ENCODE data around the gene ARHGAP32.

The ARHGAP32 gene

DNA sequence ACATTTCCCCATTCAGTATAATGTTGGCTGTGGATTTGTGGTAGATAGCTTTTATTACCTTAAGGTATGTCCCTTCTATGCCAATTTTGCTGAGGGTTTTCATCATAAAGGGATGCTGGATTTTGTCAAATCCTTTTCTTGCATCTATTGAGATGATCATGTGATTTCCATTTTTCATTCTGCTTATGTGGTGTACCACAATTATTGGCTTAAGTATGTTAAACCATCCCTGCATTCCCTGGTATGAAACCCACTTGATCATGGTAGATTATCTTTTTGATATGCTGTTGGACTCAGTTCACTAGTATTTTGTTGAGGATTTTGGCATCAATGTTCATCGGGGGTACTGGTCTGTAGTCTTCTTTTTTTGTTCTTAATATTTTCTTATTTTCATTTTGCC lies 44.7 kb upstream of the ARHGAP32 start:
- no peak overlapping the region for H3K23ac ChIP-seq (ENCODE audit: low read length)
- no peak overlapping the region for H2BK12ac ChIP-seq (ENCODE audit: low read length)
- no peaks in the 10 kb centered on the region for H3K79me1 ChIP-seq (ENCODE audit: low read length)
- H3K27ac ChIP-seq (ENCODE audit: low read depth, low read length), result no peak overlapping the region
- no peak overlapping the region for H2BK5ac ChIP-seq (ENCODE audit: low read depth, low read length, poor library complexity)
- H3K14ac ChIP-seq (ENCODE audit: low read length), result no peak overlapping the region
- peaks cover 0 to 4% of the 10 kb centered on the region in 2 experiments for H3K4me1 ChIP-seq (ENCODE audit: control insufficient read depth in 1 of 2, insufficient read depth in 2 of 2, low read length in 2 of 2)
- H3K18ac ChIP-seq (ENCODE audit: low read length), result no peak overlapping the region
- H3K79me2 ChIP-seq (ENCODE audit: control insufficient read depth, insufficient read depth, low read length, poor library complexity), result no peaks in the 10 kb centered on the region
- H3K4me3 ChIP-seq (ENCODE audit: low read depth, low read length), result no peak overlapping the region
- DNase-seq, result no peak
- no CpG with 5 or more reads among the region's 1 CpG for WGBS (ENCODE audit: extremely low coverage, insufficient coverage, insufficient read length)
- no peaks in the 10 kb centered on the region for H3K9me3 ChIP-seq (ENCODE audit: insufficient read depth, low read depth, low read length)
- H4K12ac ChIP-seq (ENCODE audit: low read depth, low read length), result no peak overlapping the region
- H3K9ac ChIP-seq (ENCODE audit: low read length), result no peak overlapping the region
- no peak overlapping the region for H3K4ac ChIP-seq (ENCODE audit: low read depth, low read length)
- H3K27me3 ChIP-seq (ENCODE audit: insufficient read depth, low read length), result no peaks in the 10 kb centered on the region
- H4K8ac ChIP-seq (ENCODE audit: low read depth, low read length), result no peak overlapping the region
- H2AK5ac ChIP-seq (ENCODE audit: low read length), result no peak overlapping the region
- no peak overlapping the region for H4K91ac ChIP-seq (ENCODE audit: low read depth, low read length)
- H3K36me3 ChIP-seq (ENCODE audit: control insufficient read depth in 1 of 2, insufficient read depth in 2 of 2, low read length in 2 of 2), result no peaks in the 10 kb centered on the region
- H2BK120ac ChIP-seq (ENCODE audit: insufficient read depth, low read length, poor library complexity), result no peak overlapping the region
- H3K4me2 ChIP-seq (ENCODE audit: low read length), result no peak overlapping the region
- H2AFZ ChIP-seq (ENCODE audit: insufficient read depth, low read length, poor library complexity), result no peak overlapping the region

GRCh38 chr11:129234978-129235377 lies 42.9 kb upstream of the ARHGAP32 start:
- H3K4me3 ChIP-seq (ENCODE audit: low read depth, low read length), result no peak overlapping the region
- H3K14ac ChIP-seq (ENCODE audit: low read length), result no peak overlapping the region
- H3K36me3 ChIP-seq (ENCODE audit: control insufficient read depth in 1 of 2, insufficient read depth in 2 of 2, low read length in 2 of 2), result no peaks in the 10 kb centered on the region
- H4K12ac ChIP-seq (ENCODE audit: low read depth, low read length), result no peak overlapping the region
- no peak overlapping the region for H3K4ac ChIP-seq (ENCODE audit: low read depth, low read length)
- H3K4me2 ChIP-seq (ENCODE audit: low read length), result no peak overlapping the region
- H3K18ac ChIP-seq (ENCODE audit: low read length), result no peak overlapping the region
- WGBS (ENCODE audit: extremely low coverage, insufficient coverage, insufficient read length), result no CpG with 5 or more reads among the region's 5 CpGs
- H2BK120ac ChIP-seq (ENCODE audit: insufficient read depth, low read length, poor library complexity), result no peak overlapping the region
- H2AFZ ChIP-seq (ENCODE audit: insufficient read depth, low read length, poor library complexity), result no peak overlapping the region
- H2BK5ac ChIP-seq (ENCODE audit: low read depth, low read length, poor library complexity), result no peak overlapping the region
- H2AK5ac ChIP-seq (ENCODE audit: low read length), result no peak overlapping the region
- no peak overlapping the region for H3K9ac ChIP-seq (ENCODE audit: low read length)
- H3K4me1 ChIP-seq (ENCODE audit: control insufficient read depth in 1 of 2, insufficient read depth in 2 of 2, low read length in 2 of 2), result peaks cover 0 to 4% of the 10 kb centered on the region in 2 experiments
- DNase-seq, result no peak
- no peak overlapping the region for H3K27ac ChIP-seq (ENCODE audit: low read depth, low read length)
- no peak overlapping the region for H4K91ac ChIP-seq (ENCODE audit: low read depth, low read length)
- no peak overlapping the region for H3K23ac ChIP-seq (ENCODE audit: low read length)
- H4K8ac ChIP-seq (ENCODE audit: low read depth, low read length), result no peak overlapping the region
- no peaks in the 10 kb centered on the region for H3K27me3 ChIP-seq (ENCODE audit: insufficient read depth, low read length)
- H2BK12ac ChIP-seq (ENCODE audit: low read length), result no peak overlapping the region
- H3K79me2 ChIP-seq (ENCODE audit: control insufficient read depth, insufficient read depth, low read length, poor library complexity), result no peaks in the 10 kb centered on the region
- H3K79me1 ChIP-seq (ENCODE audit: low read length), result no peaks in the 10 kb centered on the region
- H3K9me3 ChIP-seq (ENCODE audit: insufficient read depth, low read depth, low read length), result no peaks in the 10 kb centered on the region

DNA sequence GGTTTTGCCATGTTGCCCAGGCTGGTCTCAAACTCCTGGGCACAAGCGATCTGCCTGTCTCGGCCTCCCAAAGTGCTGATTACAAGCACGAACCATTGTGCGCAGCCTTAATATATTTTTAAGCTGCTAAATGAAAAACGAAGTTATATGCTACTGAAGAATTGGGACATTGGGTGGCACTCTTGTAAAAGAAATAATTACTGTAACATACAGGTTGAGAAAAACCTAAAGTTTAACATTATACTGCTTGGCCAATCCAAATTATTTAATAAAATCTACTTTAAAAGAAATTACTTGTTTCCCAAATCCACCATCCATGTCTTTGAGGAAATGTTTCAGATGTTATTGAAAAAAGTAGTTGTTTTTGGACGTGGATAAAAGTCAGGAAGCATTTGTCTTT lies 37.9 kb upstream of the ARHGAP32 start:
- Histone ChIP-seq H3K4me2 (ENCODE audit: low read length) (no peak overlapping the region), H3K27ac (ENCODE audit: low read depth, low read length) (no peak overlapping the region), H2BK120ac (ENCODE audit: insufficient read depth, low read length, poor library complexity) (no peak overlapping the region), H2AFZ (ENCODE audit: insufficient read depth, low read length, poor library complexity) (no peak overlapping the region), H3K79me1 (ENCODE audit: low read length) (no peaks in the 10 kb centered on the region), H3K14ac (ENCODE audit: low read length) (no peak overlapping the region), H4K12ac (ENCODE audit: low read depth, low read length) (no peak overlapping the region), H4K91ac (ENCODE audit: low read depth, low read length) (no peak overlapping the region), H3K79me2 (ENCODE audit: control insufficient read depth, insufficient read depth, low read length, poor library complexity) (no peaks in the 10 kb centered on the region), H3K23ac (ENCODE audit: low read length) (no peak overlapping the region), H2BK5ac (ENCODE audit: low read depth, low read length, poor library complexity) (no peak overlapping the region), H3K18ac (ENCODE audit: low read length) (peak overlapping the region; percentile 71), H3K27me3 (ENCODE audit: insufficient read depth, low read length) (no peaks in the 10 kb centered on the region), H4K8ac (ENCODE audit: low read depth, low read length) (no peak overlapping the region), H3K9ac (ENCODE audit: low read length) (no peak overlapping the region), H3K9me3 (ENCODE audit: insufficient read depth, low read depth, low read length) (no peaks in the 10 kb centered on the region), H2BK12ac (ENCODE audit: low read length) (no peak overlapping the region), H3K4me3 (ENCODE audit: low read depth, low read length) (no peak overlapping the region), H3K36me3 (ENCODE audit: control insufficient read depth in 1 of 2, insufficient read depth in 2 of 2, low read length in 2 of 2) (no peaks in the 10 kb centered on the region), H2AK5ac (ENCODE audit: low read length) (peak overlapping the region; percentile 46), H3K4ac (ENCODE audit: low read depth, low read length) (peak overlapping the region; percentile 36), H3K4me1 (ENCODE audit: control insufficient read depth in 1 of 2, insufficient read depth in 2 of 2, low read length in 2 of 2) (no peaks in the 10 kb centered on the region)
- no peak for DNase-seq
- WGBS (ENCODE audit: extremely low coverage, insufficient coverage, insufficient read length), result no CpG with 5 or more reads among the region's 6 CpGs

- Histone ChIP-seq H3K27me3 (ENCODE audit: insufficient read depth, low read length) (no peaks in the 10 kb centered on the region), H3K9me3 (ENCODE audit: insufficient read depth, low read depth, low read length) (no peaks in the 10 kb centered on the region), H3K4me2 (ENCODE audit: low read length) (no peak overlapping the region)
These were observed 34.2 kb upstream of the ARHGAP32 start for GRCh38 chr11:129226207-129226798.

More at GRCh38 chr11:129226207-129226798, 34.2 kb upstream of the ARHGAP32 start:
- H2AK5ac ChIP-seq (ENCODE audit: low read length), result no peak overlapping the region
- no peak overlapping the region for H3K27ac ChIP-seq (ENCODE audit: low read depth, low read length)
- no peak overlapping the region for H3K14ac ChIP-seq (ENCODE audit: low read length)
- H2AFZ ChIP-seq (ENCODE audit: insufficient read depth, low read length, poor library complexity), result no peak overlapping the region
- no peak overlapping the region for H2BK120ac ChIP-seq (ENCODE audit: insufficient read depth, low read length, poor library complexity)
- H3K36me3 ChIP-seq (ENCODE audit: control insufficient read depth in 1 of 2, insufficient read depth in 2 of 2, low read length in 2 of 2), result no peaks in the 10 kb centered on the region
- no peak overlapping the region for H2BK5ac ChIP-seq (ENCODE audit: low read depth, low read length, poor library complexity)
- no peak overlapping the region for H4K8ac ChIP-seq (ENCODE audit: low read depth, low read length)
- H3K79me2 ChIP-seq (ENCODE audit: control insufficient read depth, insufficient read depth, low read length, poor library complexity), result peaks cover 3% of the 10 kb centered on the region
- no CpG with 5 or more reads among the region's 2 CpGs for WGBS (ENCODE audit: extremely low coverage, insufficient coverage, insufficient read length)
- DNase-seq, result no peak
- no peaks in the 10 kb centered on the region for H3K79me1 ChIP-seq (ENCODE audit: low read length)
- H4K91ac ChIP-seq (ENCODE audit: low read depth, low read length), result no peak overlapping the region
- no peak overlapping the region for H2BK12ac ChIP-seq (ENCODE audit: low read length)
- no peak overlapping the region for H3K9ac ChIP-seq (ENCODE audit: low read length)
- H3K4ac ChIP-seq (ENCODE audit: low read depth, low read length), result no peak overlapping the region
- peaks cover 4% of the 10 kb centered on the region in 2 experiments for H3K4me1 ChIP-seq (ENCODE audit: control insufficient read depth in 1 of 2, insufficient read depth in 2 of 2, low read length in 2 of 2)
- no peak overlapping the region for H3K18ac ChIP-seq (ENCODE audit: low read length)
- H3K23ac ChIP-seq (ENCODE audit: low read length), result no peak overlapping the region
- H3K4me3 ChIP-seq (ENCODE audit: low read depth, low read length), result no peak overlapping the region
- H4K12ac ChIP-seq (ENCODE audit: low read depth, low read length), result no peak overlapping the region
